ENCODE results near the gene SH2D4B. TPM values are rescaled to one million over a fixed set of nuclear protein-coding genes. Genes with fewer than 3 reads are reported as not detected.
A peak's percentile ranks its signal among the peaks of the same experiment; 100 is the strongest.

SH2D4B gene
- not detected in 2 replicates for total RNA-seq (2014; rRNA removed; shearing (Covaris generic))

DNA sequence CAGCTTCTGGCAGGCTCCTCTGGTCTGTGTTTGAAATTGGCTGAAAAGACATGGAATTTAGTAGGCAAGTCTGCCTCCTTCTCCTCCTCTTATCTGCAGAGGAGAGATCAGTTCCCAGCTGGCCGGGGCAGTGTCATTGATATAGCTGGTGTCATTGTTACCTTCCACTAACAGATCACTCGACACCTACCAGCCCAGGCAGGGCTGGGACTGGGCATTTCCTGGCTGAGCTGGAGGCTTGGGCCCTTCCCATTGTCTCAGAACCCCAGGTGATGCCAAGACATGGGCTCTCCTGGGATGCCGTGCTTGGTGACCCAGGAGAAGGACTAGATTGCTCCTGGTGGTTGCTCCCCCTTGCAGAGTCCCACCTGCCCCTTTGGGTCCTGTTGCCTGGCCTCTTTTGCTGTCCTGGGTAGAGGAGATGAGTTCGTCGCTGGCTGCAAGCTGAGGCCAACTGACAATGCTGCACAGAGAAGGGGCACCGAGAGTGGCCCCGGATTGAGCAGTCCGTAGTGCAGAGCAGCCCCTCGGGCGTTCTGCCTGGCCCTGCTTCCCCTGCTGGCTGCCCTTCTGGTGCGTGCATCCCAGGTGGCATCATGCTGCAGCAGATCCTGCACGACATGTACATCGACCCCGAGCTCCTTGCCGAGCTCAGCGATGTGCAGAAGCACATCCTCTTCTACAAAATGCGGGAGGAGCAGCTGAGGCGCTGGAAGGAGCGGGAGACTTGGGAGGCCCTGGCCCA, at the start of gene SH2D4B:
SH2D4B (plus strand) TSS at position 167 of the 745 bp plus-strand sequence; CDS start at position 597, 430 bp downstream.
- in situ Hi-C loops (cut with HindIII; ENCODE audit: low sequenced_read_pairs) = no loop called here
- DNase-seq (ENCODE audit: low spot score) = no peak

- DNase-seq (ENCODE audit: low spot score) = no peak
- in situ Hi-C loops (cut with HindIII; ENCODE audit: low sequenced_read_pairs) = no loop called here
Measured at GRCh38 chr10:80488539-80489066, 49.1 kb upstream of the SH2D4B start.

DNA sequence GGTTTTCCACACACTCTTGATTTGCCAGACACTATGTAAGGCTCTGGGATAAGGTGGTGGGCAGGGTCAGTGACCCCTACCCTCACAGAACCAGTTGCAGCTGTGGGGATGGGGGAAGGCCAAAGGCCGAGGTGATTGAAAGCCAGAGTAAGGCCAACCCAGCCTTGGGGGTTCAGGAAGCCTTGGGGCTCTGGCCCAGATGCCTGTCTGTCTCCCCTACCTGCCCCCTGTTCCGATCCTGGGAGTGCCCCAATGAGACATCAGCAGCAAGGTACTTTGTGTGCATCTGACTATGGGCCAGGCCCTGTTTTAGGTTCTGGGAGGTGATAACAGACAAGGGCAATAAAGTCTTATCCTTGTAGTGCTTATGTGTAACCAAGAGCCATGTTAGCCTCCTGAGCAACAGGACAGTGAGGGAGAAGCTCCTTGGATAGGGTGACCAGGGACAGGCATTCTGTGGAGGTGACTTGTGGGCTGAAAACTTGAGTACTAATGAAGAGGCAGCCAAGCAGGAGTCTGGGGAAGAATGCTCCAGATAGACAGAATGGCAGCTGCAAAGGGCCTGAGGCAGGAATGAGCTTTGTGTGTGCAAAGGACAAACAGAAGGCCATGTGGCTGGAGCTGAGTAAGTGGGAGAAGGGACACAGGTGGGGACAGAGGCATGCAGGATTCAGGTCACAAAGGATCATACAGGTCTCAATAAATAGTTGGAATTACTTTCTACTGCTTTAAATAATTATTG, 48.2 kb upstream of the SH2D4B start:
- no peak for DNase-seq (ENCODE audit: low spot score)
- in situ Hi-C loops (cut with HindIII; ENCODE audit: low sequenced_read_pairs) = no loop called here

DNA sequence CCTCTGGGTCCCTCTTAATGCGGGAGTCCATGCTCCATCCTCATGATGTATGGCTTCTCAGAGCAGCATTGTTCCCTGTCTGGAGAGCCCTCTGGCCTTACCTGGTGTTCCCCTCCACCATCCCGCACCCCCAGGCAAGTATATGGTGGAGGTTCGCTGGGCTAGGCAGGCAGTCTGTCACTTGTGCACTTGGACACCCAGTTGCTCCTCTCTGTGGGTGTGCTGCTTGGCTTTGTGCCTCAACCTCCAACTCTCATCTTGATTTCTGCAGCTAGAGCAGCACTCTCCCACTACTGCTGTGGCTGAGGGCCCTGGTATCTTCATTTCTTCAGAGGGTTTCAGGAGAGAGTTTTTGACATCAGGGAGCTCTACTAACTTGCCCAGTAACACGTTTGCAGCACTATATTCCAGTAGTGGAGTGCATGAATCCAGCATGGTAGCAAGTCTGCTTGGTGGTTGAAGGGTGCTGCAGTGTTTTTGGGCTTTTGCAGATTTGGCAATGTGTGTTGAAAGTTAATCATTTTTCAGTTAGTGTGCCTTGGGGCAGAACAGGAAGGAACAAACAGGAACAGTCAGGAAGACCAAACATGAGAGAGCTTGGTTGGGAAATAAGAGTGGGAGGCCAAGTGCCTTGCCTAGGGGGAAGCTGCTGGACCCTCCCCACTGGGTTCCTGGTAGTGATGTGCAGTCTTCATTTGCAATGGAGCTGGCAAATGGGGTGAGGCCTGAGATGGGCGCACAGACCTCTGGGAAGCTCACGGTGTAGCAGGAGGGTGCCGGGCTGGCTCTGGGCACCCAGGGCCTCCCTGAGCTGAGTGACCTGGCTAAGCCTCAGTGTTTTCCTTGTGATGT, 46.2 kb upstream of the SH2D4B start:
- no peak for DNase-seq (ENCODE audit: low spot score)
- in situ Hi-C loops (cut with HindIII; ENCODE audit: low sequenced_read_pairs) = no loop called here

DNA sequence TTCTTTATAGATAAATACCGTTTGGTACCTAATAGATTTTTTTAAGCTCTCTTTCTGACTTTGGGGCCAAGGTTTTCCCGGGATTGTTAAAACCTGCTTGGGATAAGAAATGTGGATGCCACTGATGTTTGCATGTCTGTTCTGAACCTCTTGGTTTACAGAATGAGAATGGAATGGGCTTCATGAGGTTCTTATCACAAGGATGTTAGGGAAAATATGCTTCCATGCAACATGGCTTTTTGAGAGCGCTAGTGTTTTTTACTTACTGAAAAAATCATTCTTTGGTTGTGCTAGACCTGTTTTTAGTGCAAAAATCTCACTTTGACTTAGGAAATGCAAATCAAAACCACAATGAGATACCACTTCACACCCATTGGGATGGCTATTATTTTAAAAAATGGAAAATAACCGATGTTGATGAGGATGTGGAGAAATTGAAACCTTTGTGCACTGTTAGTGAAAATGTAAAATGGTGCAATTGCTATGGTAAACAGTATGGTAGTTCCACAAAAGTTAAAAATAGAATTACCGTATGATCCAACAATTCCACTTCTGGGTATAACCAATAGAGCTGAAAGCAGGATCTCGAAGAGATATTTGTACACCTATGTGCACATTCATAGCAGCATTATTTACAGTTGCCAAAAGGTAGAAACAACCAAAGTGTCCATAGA, 44.7 kb upstream of the SH2D4B start:
- no peak for DNase-seq (ENCODE audit: low spot score)
- in situ Hi-C loops (cut with HindIII; ENCODE audit: low sequenced_read_pairs) = no loop called here

GRCh38 chr10:80493522-80494051, 44.1 kb upstream of the SH2D4B start:
- in situ Hi-C loops (cut with HindIII; ENCODE audit: low sequenced_read_pairs) = no loop called here
- DNase-seq (ENCODE audit: low spot score) = no peak

- in situ Hi-C loops (cut with HindIII; ENCODE audit: low sequenced_read_pairs) = no loop called here
Measured at GRCh38 chr10:80496555-80497172, 41.0 kb upstream of the SH2D4B start.

DNA sequence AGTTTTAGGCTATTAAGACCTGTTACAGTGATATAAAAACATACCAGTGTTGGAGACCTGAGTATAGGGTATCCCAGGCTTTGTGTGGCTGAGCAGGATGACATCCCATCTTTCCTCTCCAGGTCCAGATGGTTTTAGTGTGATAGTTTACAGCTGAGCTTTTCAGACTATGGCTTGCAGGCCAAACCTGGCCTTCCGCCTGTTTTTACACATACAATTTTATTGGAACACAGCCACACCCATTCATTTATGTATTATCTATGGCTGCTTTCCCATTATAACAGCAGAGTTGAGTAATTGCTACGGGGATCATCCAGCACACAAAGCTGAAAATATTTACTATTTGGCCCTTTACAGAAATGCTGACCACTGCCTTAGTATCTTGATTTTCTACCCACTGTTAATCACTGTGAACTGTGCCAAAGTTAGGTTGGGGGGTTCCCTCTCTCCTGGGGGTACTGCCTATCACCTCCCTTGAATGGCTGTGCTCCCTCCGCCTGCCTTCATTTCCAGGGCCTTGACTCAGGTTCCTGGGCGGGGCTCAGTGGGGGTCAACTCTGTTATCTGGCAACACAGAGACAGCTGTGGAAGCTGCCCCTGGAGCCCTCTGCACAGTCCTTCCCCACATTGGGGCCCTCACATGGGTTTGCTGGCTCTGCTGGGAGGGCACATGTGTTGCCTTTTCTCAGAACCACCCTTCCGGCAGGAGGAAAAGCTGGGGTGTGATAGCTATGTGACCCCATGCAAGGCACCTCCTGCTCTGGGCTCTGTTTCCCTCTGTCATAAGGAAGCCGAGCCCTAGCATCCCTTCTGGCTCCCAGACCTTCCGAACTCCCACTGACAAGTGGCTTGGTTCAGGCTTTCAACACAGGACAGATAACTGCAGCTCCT, 40.3 kb upstream of the SH2D4B start:
- in situ Hi-C loops (cut with HindIII; ENCODE audit: low sequenced_read_pairs) = no loop called here
- no peak for DNase-seq (ENCODE audit: low spot score)

More at GRCh38 chr10:80496555-80497172, 41.0 kb upstream of the SH2D4B start:
- DNase-seq (ENCODE audit: low spot score) = no peak

DNA sequence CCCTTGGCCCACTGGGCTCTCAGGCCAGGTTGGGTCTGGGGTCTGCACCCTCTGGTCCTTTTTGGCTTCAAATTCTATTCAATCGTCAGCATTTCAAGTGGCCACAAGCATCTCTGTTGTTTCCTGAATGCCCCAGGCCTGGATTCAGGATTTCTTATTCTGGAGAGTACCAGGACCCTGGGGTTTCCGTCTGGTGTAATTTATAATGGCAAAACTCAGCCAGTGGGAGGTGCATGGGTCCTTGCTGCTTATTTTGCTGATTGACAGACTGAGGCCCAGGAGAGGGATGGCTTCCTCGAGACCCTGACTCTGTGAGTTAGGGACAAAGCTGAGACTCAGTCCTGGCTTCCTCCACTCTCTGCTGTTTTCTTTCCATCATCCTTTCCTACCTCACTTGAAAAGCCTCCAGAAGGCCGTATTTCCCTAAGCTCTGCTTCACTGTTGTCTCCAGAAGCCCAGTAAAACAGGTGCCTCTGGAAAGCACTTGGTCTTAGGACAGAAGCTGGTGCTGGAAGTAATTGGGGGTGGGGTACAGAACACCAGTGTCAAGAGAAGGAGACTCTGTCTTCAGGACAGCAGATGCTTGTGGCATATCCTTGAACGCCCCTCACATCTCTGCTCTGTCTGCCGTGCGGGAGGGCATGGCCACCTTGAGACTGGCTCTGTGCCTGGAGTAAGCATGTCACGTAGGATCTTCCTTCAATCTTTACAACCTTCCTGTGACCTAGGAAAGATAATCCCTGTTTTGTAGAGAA, 39.4 kb upstream of the SH2D4B start:
- in situ Hi-C loops (cut with HindIII; ENCODE audit: low sequenced_read_pairs) = no loop called here
- DNase-seq (ENCODE audit: low spot score) = no peak

GRCh38 chr10:80498833-80499741, 38.6 kb upstream of the SH2D4B start:
- in situ Hi-C loops (cut with HindIII; ENCODE audit: low sequenced_read_pairs) = no loop called here
- peak; percentile 8 for DNase-seq (ENCODE audit: low spot score)

DNA sequence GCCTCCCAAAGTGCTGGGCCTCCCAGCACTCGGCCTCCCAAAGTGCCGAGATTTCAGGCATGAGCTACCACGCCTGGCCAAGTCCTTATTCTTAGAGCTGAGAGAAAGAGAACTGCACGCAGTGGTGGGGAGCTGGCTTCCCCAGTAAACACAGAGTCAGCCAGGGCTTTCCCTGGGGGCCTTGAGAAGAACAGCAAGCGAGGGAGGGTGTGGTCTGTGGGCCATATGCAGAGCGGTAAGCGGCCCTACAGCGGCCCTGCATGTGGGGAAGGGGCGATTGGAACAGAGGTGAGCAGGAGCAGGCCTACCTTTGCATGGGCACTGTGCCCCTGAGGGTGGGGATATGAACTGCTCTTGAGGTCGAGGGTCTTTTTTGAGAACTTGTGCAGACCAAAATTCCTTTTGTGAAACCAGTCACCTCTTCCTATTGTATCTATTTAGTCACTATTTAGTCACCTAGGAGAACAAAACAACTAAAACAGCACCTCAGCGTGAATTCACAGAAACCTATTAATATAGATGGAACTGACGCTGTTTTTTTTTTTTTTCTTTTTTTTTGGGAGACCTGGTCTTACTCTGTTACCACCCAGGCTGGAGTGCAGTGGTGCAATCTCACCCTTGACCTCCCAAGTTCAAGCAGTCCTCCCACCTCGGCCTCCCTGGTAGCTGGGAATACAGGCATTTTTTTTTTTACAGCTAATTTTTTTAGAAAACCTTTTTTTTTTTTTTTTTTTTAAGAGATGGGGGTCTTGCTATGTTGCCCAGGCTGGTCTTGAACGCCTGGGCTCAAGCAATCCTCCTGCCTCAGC, 36.9 kb upstream of the SH2D4B start:
- no peak for DNase-seq (ENCODE audit: low spot score)
- in situ Hi-C loops (cut with HindIII; ENCODE audit: low sequenced_read_pairs) = no loop called here

GRCh38 chr10:80501381-80501912, 36.3 kb upstream of the SH2D4B start:
- in situ Hi-C loops (cut with HindIII; ENCODE audit: low sequenced_read_pairs) = no loop called here
- no peak for DNase-seq (ENCODE audit: low spot score)

GRCh38 chr10:80501913-80502521, 35.7 kb upstream of the SH2D4B start:
- DNase-seq (ENCODE audit: low spot score) = no peak
- in situ Hi-C loops (cut with HindIII; ENCODE audit: low sequenced_read_pairs) = no loop called here
